ENCODE measurements around the gene JAK2. TPM values are rescaled to one million over a fixed set of nuclear protein-coding genes. Genes with fewer than 3 reads are reported as not detected.

The JAK2 gene
- total RNA-seq, 1 donor = 21.0 TPM

DNA sequence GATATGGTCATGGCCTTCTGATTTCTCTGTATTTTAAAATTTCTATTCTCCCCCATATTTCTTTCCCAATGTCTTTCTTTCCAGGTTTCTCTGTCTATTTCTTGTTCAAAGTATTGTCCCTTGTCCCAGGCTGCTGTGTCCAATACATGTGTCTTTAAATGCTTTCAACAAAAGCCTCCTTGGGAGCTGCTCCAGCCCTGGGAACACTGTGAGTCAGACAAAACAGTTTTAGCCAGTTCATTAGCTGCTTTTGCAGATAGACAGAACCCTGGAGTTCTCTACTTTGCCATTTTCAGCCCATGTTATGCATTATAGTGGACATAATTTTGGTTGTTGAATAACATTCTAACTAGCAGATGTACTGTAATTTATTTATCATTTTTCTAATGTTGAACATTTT, 20.5 kb upstream of the JAK2 start:
- TF ChIP-seq, protein P1, sequence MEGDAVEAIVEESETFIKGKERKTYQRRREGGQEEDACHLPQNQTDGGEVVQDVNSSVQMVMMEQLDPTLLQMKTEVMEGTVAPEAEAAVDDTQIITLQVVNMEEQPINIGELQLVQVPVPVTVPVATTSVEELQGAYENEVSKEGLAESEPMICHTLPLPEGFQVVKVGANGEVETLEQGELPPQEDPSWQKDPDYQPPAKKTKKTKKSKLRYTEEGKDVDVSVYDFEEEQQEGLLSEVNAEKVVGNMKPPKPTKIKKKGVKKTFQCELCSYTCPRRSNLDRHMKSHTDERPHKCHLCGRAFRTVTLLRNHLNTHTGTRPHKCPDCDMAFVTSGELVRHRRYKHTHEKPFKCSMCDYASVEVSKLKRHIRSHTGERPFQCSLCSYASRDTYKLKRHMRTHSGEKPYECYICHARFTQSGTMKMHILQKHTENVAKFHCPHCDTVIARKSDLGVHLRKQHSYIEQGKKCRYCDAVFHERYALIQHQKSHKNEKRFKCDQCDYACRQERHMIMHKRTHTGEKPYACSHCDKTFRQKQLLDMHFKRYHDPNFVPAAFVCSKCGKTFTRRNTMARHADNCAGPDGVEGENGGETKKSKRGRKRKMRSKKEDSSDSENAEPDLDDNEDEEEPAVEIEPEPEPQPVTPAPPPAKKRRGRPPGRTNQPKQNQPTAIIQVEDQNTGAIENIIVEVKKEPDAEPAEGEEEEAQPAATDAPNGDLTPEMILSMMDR (IDR thresholded peaks at IDR 0.05; ENCODE audit: extremely low read depth, low read depth, low read length) = no peak
- Histone ChIP-seq H3K4me1 (ENCODE audit: insufficient read depth, low read length) (peaks cover 13% of the 10 kb centered on the region), H3K9me3 (ENCODE audit: low read depth, low read length) (no peaks in the 10 kb centered on the region), H4K20me1 (ENCODE audit: insufficient read depth, low read length) (no peaks in the 10 kb centered on the region), H3K4me2 (ENCODE audit: insufficient read depth, low read length) (no peak overlapping the region), H3K27me3 (ENCODE audit: insufficient read depth, low read length) (no peaks in the 10 kb centered on the region), H3K4me3 (ENCODE audit: insufficient read depth, low read length) (no peak overlapping the region), H3K36me3 (ENCODE audit: insufficient read depth, low read length) (no peaks in the 10 kb centered on the region), H3K27ac (ENCODE audit: low read depth, low read length) (no peak overlapping the region), H2AFZ (ENCODE audit: low read length) (no peak overlapping the region), H3K79me2 (ENCODE audit: insufficient read depth, low read length) (no peaks in the 10 kb centered on the region)
- no peak for DNase-seq (ENCODE audit: insufficient read length, low spot score, missing footprints)

GRCh38 chr9:4965174-4965821, 19.8 kb upstream of the JAK2 start:
- DNase-seq (ENCODE audit: insufficient read length, low spot score, missing footprints) = no peak
- Histone ChIP-seq H4K20me1 (ENCODE audit: insufficient read depth, low read length) (no peaks in the 10 kb centered on the region), H3K9me3 (ENCODE audit: low read depth, low read length) (no peaks in the 10 kb centered on the region), H3K36me3 (ENCODE audit: insufficient read depth, low read length) (no peaks in the 10 kb centered on the region), H3K27ac (ENCODE audit: low read depth, low read length) (no peak overlapping the region), H3K4me2 (ENCODE audit: insufficient read depth, low read length) (no peak overlapping the region), H3K27me3 (ENCODE audit: insufficient read depth, low read length) (no peaks in the 10 kb centered on the region), H3K79me2 (ENCODE audit: insufficient read depth, low read length) (no peaks in the 10 kb centered on the region), H3K4me3 (ENCODE audit: insufficient read depth, low read length) (no peak overlapping the region), H2AFZ (ENCODE audit: low read length) (no peak overlapping the region), H3K4me1 (ENCODE audit: insufficient read depth, low read length) (peaks cover 13% of the 10 kb centered on the region)
- TF ChIP-seq, protein P1 (IDR thresholded peaks at IDR 0.05; ENCODE audit: extremely low read depth, low read depth, low read length) = no peak

- Histone ChIP-seq H3K36me3 (ENCODE audit: insufficient read depth, low read length) (no peaks in the 10 kb centered on the region), H3K27ac (ENCODE audit: low read depth, low read length) (peak overlapping the region; percentile 21), H4K20me1 (ENCODE audit: insufficient read depth, low read length) (no peaks in the 10 kb centered on the region), H3K27me3 (ENCODE audit: insufficient read depth, low read length) (no peaks in the 10 kb centered on the region), H3K79me2 (ENCODE audit: insufficient read depth, low read length) (no peaks in the 10 kb centered on the region), H3K4me2 (ENCODE audit: insufficient read depth, low read length) (peak overlapping the region; percentile 12), H3K4me1 (ENCODE audit: insufficient read depth, low read length) (peaks cover 13% of the 10 kb centered on the region), H3K4me3 (ENCODE audit: insufficient read depth, low read length) (no peak overlapping the region), H3K9me3 (ENCODE audit: low read depth, low read length) (no peaks in the 10 kb centered on the region), H2AFZ (ENCODE audit: low read length) (no peak overlapping the region)
- TF ChIP-seq, protein P1 (IDR thresholded peaks at IDR 0.05; ENCODE audit: extremely low read depth, low read depth, low read length) = no peak
- DNase-seq (ENCODE audit: insufficient read length, low spot score, missing footprints) = peak; percentile 76
Observed at GRCh38 chr9:4967523-4967922, 17.5 kb upstream of the JAK2 start.

DNA sequence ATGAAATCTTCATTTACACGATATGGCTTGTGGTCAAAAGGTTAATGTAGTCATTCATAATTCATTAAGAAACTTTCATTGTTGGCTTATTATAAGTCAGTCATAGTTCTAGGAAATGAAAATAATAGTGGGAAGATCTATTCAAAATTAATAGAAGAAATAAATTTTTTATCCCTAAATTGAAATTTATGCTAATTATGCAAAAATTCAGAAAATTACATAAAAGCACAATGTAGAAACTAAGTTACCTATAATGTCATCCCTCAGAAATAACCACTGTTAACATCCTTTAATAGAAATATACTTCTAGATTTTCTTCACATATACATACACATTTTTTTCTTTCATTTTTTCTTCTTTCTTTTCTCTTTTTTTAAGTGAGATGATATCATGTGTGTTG, 15.9 kb upstream of the JAK2 start:
- H3K27me3 ChIP-seq (ENCODE audit: insufficient read depth, low read length) = no peaks in the 10 kb centered on the region
- H3K36me3 ChIP-seq (ENCODE audit: insufficient read depth, low read length) = no peaks in the 10 kb centered on the region
- no peak overlapping the region for H3K4me2 ChIP-seq (ENCODE audit: insufficient read depth, low read length)
- peaks cover 20% of the 10 kb centered on the region for H3K4me1 ChIP-seq (ENCODE audit: insufficient read depth, low read length)
- H3K4me3 ChIP-seq (ENCODE audit: insufficient read depth, low read length) = no peak overlapping the region
- no peaks in the 10 kb centered on the region for H4K20me1 ChIP-seq (ENCODE audit: insufficient read depth, low read length)
- H3K27ac ChIP-seq (ENCODE audit: low read depth, low read length) = no peak overlapping the region
- no peak for DNase-seq (ENCODE audit: insufficient read length, low spot score, missing footprints)
- no peak overlapping the region for H2AFZ ChIP-seq (ENCODE audit: low read length)
- H3K79me2 ChIP-seq (ENCODE audit: insufficient read depth, low read length) = no peaks in the 10 kb centered on the region
- TF ChIP-seq, protein P1 (IDR thresholded peaks at IDR 0.05; ENCODE audit: extremely low read depth, low read depth, low read length) = no peak
- H3K9me3 ChIP-seq (ENCODE audit: low read depth, low read length) = no peaks in the 10 kb centered on the region

Data from osteoblast (primary cell).